ENCODE results near the gene FAM83D.

The FAM83D gene, protein sequence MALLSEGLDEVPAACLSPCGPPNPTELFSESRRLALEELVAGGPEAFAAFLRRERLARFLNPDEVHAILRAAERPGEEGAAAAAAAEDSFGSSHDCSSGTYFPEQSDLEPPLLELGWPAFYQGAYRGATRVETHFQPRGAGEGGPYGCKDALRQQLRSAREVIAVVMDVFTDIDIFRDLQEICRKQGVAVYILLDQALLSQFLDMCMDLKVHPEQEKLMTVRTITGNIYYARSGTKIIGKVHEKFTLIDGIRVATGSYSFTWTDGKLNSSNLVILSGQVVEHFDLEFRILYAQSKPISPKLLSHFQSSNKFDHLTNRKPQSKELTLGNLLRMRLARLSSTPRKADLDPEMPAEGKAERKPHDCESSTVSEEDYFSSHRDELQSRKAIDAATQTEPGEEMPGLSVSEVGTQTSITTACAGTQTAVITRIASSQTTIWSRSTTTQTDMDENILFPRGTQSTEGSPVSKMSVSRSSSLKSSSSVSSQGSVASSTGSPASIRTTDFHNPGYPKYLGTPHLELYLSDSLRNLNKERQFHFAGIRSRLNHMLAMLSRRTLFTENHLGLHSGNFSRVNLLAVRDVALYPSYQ

GRCh38 chr20:38926142-38926933 lies at the start of gene FAM83D:
TSS of gene FAM83D (plus strand) at chr20:38926417. CDS start at chr20:38926443, 26 bp downstream.
- peak within 1 kb of the TSS; percentile 89 for H3K4me3 ChIP-seq (ENCODE audit: low read depth, low read length)
- peak within 1 kb of the TSS; percentile 88 for H3K9ac ChIP-seq (ENCODE audit: low read length)
- H3K4me1 ChIP-seq (ENCODE audit: control insufficient read depth, insufficient read depth, low read length): peaks cover 12% of the 10 kb centered on the region; the same call in 1 of the 2 replicates
- H3K27ac ChIP-seq (ENCODE audit: low read depth, low read length): peak within 1 kb of the TSS; percentile 85
- H3K27me3 ChIP-seq (ENCODE audit: control insufficient read depth, insufficient read depth, low read length): no peaks in the 10 kb centered on the region
- peaks cover 17% of the 10 kb centered on the region for H3K36me3 ChIP-seq (ENCODE audit: control insufficient read depth, insufficient read depth, low read length)
- H3K9me3 ChIP-seq (ENCODE audit: control insufficient read depth, insufficient read depth, low read depth, low read length): no peaks in the 10 kb centered on the region

DNA sequence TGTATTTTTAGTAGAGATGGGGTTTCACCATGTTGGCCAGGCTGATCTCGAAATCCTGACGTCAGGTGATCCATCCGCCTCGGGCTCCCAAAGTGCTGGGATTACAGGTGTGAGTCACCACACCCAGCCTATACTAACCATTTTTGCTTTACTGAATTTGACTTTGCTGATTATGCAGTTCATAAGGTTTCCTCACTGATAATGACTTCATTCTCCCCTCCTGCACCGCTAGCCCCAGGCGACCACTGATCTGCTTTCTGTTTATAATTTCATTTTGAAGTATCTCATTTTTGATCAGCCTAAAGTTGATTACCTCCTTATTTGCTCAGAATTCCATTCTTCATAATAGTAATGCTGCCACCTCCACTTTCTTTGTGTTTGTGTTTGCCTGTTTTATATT lies 48.7 kb upstream of the FAM83D start:
- no peak overlapping the region for H3K4me3 ChIP-seq (ENCODE audit: low read depth, low read length)
- H3K36me3 ChIP-seq (ENCODE audit: control insufficient read depth, insufficient read depth, low read length): no peaks in the 10 kb centered on the region
- H3K27me3 ChIP-seq (ENCODE audit: control insufficient read depth, insufficient read depth, low read length): peaks cover 12% of the 10 kb centered on the region; the same call in 1 of the 2 replicates
- H3K4me1 ChIP-seq (ENCODE audit: control insufficient read depth, insufficient read depth, low read length): peaks cover 14% of the 10 kb centered on the region; the same call in 1 of the 2 replicates
- H3K9ac ChIP-seq (ENCODE audit: low read length): no peak overlapping the region
- H3K9me3 ChIP-seq (ENCODE audit: control insufficient read depth, insufficient read depth, low read depth, low read length): no peaks in the 10 kb centered on the region
- H3K27ac ChIP-seq (ENCODE audit: low read depth, low read length): no peak overlapping the region

DNA sequence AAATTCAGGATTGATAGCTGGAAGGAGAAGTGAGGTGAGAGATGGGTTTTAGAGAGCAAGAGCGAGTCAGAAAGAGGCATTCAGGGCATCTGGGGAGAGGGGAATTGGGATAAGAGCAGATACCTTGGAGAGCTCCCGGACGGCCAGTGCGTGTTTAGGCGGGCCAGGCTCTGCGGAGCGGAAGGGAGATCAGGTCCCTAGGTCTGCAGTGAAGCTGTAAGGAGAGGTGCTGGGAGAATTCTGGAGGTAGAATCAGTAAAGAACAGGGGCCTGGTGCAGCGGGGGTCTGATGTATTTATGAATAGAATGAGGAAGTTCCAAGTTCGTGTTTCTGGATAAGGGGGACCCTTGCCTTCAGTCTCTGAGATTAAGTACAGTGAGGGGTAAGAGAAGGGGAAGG lies 47.4 kb upstream of the FAM83D start:
- Histone ChIP-seq H3K4me3 (ENCODE audit: low read depth, low read length) (no peak overlapping the region), H3K27me3 (ENCODE audit: control insufficient read depth, insufficient read depth, low read length) (peaks cover 10% of the 10 kb centered on the region; the same call in 1 of the 2 replicates), H3K27ac (ENCODE audit: low read depth, low read length) (no peak overlapping the region), H3K9ac (ENCODE audit: low read length) (no peak overlapping the region), H3K36me3 (ENCODE audit: control insufficient read depth, insufficient read depth, low read length) (no peaks in the 10 kb centered on the region), H3K4me1 (ENCODE audit: control insufficient read depth, insufficient read depth, low read length) (peaks cover 22% of the 10 kb centered on the region), H3K9me3 (ENCODE audit: control insufficient read depth, insufficient read depth, low read depth, low read length) (no peaks in the 10 kb centered on the region)

DNA sequence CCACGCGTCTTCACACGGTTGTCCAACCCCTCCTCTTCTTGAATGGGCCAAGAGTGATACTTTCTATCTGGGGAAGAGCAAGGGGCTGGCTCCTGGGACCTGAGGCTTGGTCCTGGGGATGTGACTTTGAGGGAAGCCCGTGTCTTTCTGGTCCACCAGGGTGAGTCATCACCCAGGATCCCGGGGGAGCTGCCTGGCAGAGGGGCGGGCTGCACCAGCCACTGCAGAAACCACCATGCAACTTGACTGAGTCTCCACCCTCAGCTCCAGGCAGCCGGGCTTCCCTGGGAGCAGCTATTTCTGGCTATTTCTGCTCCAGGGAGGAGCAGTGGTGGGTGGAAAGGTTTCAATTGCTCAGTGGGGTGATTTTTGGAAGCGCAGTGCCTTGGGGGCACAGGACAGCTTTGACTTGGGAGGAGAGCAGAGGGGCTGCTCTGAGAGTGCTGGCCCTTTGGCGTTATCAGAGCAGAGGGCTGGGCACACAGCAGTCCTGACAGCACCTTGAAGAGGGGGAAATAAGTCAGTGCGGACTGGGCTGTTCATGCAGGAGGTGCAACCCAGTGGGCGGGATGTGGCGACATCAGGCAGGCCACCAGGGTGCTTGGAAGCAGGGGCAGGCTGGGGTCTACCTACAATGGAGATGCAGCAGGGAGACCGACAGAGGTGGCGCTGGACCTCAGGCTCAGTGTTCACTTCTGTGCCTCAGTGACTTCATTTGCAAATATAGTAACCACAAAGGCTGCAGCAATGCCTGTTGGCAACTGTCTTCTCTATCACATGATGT lies 45.1 kb upstream of the FAM83D start:
- Histone ChIP-seq H3K36me3 (ENCODE audit: control insufficient read depth, insufficient read depth, low read length) (no peaks in the 10 kb centered on the region), H3K27me3 (ENCODE audit: control insufficient read depth, insufficient read depth, low read length) (peaks cover 10% of the 10 kb centered on the region; the same call in 1 of the 2 replicates), H3K9me3 (ENCODE audit: control insufficient read depth, insufficient read depth, low read depth, low read length) (no peaks in the 10 kb centered on the region), H3K9ac (ENCODE audit: low read length) (no peak overlapping the region), H3K27ac (ENCODE audit: low read depth, low read length) (no peak overlapping the region), H3K4me3 (ENCODE audit: low read depth, low read length) (no peak overlapping the region), H3K4me1 (ENCODE audit: control insufficient read depth, insufficient read depth, low read length) (peaks cover 21% of the 10 kb centered on the region)

- Histone ChIP-seq H3K27me3 (ENCODE audit: control insufficient read depth, insufficient read depth, low read length) (peaks cover 10% of the 10 kb centered on the region; the same call in 1 of the 2 replicates), H3K9ac (ENCODE audit: low read length) (no peak overlapping the region), H3K4me1 (ENCODE audit: control insufficient read depth, insufficient read depth, low read length) (peaks cover 21% of the 10 kb centered on the region), H3K9me3 (ENCODE audit: control insufficient read depth, insufficient read depth, low read depth, low read length) (no peaks in the 10 kb centered on the region), H3K36me3 (ENCODE audit: control insufficient read depth, insufficient read depth, low read length) (no peaks in the 10 kb centered on the region), H3K27ac (ENCODE audit: low read depth, low read length) (no peak overlapping the region), H3K4me3 (ENCODE audit: low read depth, low read length) (no peak overlapping the region)
Measured at GRCh38 chr20:38881806-38882440, 44.3 kb upstream of the FAM83D start.

GRCh38 chr20:38882600-38882999 lies 43.6 kb upstream of the FAM83D start:
- H3K27me3 ChIP-seq (ENCODE audit: control insufficient read depth, insufficient read depth, low read length): peaks cover 10% of the 10 kb centered on the region; the same call in 1 of the 2 replicates
- H3K36me3 ChIP-seq (ENCODE audit: control insufficient read depth, insufficient read depth, low read length): no peaks in the 10 kb centered on the region
- no peaks in the 10 kb centered on the region for H3K9me3 ChIP-seq (ENCODE audit: control insufficient read depth, insufficient read depth, low read depth, low read length)
- no peak overlapping the region for H3K9ac ChIP-seq (ENCODE audit: low read length)
- no peak overlapping the region for H3K27ac ChIP-seq (ENCODE audit: low read depth, low read length)
- peaks cover 21% of the 10 kb centered on the region for H3K4me1 ChIP-seq (ENCODE audit: control insufficient read depth, insufficient read depth, low read length)
- H3K4me3 ChIP-seq (ENCODE audit: low read depth, low read length): no peak overlapping the region

DNA sequence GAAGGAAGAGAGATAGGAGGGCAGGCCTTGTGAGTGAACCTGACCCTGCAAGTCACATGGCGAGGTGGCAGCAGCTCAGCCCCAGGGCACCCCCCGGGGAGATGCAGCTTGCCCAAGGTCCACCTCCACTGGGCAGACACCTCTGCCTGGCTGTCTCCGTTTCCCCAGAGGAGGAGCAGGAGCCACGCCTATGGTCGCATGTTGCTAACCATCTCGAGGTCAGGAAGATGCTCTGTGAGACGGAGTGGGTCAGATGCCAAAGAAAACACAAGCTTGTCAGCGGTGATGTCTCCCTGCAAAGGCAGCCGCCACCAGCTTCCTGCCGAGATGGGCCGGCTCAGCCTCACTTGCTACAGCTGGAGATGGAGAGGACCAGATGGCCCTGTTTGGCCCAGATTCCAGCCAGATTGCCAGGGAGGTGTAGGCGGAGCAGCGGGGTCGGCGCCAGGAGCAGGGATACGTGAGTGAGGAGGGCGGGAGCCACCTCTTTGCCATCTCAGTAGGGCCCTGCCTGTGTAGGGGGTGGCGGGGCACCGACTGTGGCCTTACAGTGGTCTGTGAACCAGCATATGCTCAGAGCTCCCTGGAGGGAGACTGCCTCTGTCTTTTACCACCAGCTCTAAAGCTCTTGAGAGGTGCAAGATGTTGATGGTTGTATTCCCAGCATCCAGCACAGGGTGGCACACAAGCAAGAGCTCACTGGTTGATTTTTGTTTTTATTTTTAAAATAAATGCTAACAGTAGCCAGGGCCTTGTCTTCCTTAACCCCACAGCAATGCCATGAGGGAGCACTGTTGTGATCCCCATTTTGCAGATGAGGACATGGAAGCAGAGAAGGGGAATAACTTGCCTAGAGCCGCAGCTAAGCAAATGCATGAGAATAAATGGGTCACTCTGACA lies 42.9 kb upstream of the FAM83D start:
- Histone ChIP-seq H3K9ac (ENCODE audit: low read length) (no peak overlapping the region), H3K27ac (ENCODE audit: low read depth, low read length) (no peak overlapping the region), H3K4me3 (ENCODE audit: low read depth, low read length) (no peak overlapping the region), H3K4me1 (ENCODE audit: control insufficient read depth, insufficient read depth, low read length) (peaks cover 21% of the 10 kb centered on the region), H3K36me3 (ENCODE audit: control insufficient read depth, insufficient read depth, low read length) (no peaks in the 10 kb centered on the region), H3K27me3 (ENCODE audit: control insufficient read depth, insufficient read depth, low read length) (peaks cover 10% of the 10 kb centered on the region; the same call in 1 of the 2 replicates), H3K9me3 (ENCODE audit: control insufficient read depth, insufficient read depth, low read depth, low read length) (no peaks in the 10 kb centered on the region)

GRCh38 chr20:38883981-38884733 lies 42.1 kb upstream of the FAM83D start:
- H3K27ac ChIP-seq (ENCODE audit: low read depth, low read length): no peak overlapping the region
- H3K9me3 ChIP-seq (ENCODE audit: control insufficient read depth, insufficient read depth, low read depth, low read length): no peaks in the 10 kb centered on the region
- H3K9ac ChIP-seq (ENCODE audit: low read length): no peak overlapping the region
- H3K36me3 ChIP-seq (ENCODE audit: control insufficient read depth, insufficient read depth, low read length): no peaks in the 10 kb centered on the region
- peaks cover 21% of the 10 kb centered on the region for H3K4me1 ChIP-seq (ENCODE audit: control insufficient read depth, insufficient read depth, low read length)
- H3K4me3 ChIP-seq (ENCODE audit: low read depth, low read length): no peak overlapping the region
- H3K27me3 ChIP-seq (ENCODE audit: control insufficient read depth, insufficient read depth, low read length): peaks cover 8% of the 10 kb centered on the region; the same call in 1 of the 2 replicates

- Histone ChIP-seq H3K4me3 (ENCODE audit: low read depth, low read length) (no peak overlapping the region), H3K4me1 (ENCODE audit: control insufficient read depth, insufficient read depth, low read length) (peaks cover 21% of the 10 kb centered on the region), H3K36me3 (ENCODE audit: control insufficient read depth, insufficient read depth, low read length) (no peaks in the 10 kb centered on the region), H3K9me3 (ENCODE audit: control insufficient read depth, insufficient read depth, low read depth, low read length) (no peaks in the 10 kb centered on the region), H3K27me3 (ENCODE audit: control insufficient read depth, insufficient read depth, low read length) (no peaks in the 10 kb centered on the region), H3K27ac (ENCODE audit: low read depth, low read length) (no peak overlapping the region), H3K9ac (ENCODE audit: low read length) (no peak overlapping the region)
Measured at GRCh38 chr20:38885357-38885756, 40.9 kb upstream of the FAM83D start.
